Measurements from ENCODE around the gene RAB23. TPM values are rescaled to one million over a fixed set of nuclear protein-coding genes. Genes with fewer than 3 reads are reported as not detected.

RAB23 gene
- total RNA-seq, 4 donors from 2014 or later = 21.7 to 28.5 (median 25.1) TPM

GRCh38 chr6:57195457-57195856 is 26.6 kb downstream of the RAB23 start:
- TF ChIP-seq EP300 (IDR thresholded peaks at IDR 0.05; ENCODE audit: low read depth) = no peak
- no peak for TF ChIP-seq POLR2A (IDR thresholded peaks at IDR 0.05)
- no peak for TF ChIP-seq CTCF (IDR thresholded peaks at IDR 0.05)
- no peak for TF ChIP-seq POLR2AphosphoS5 (IDR thresholded peaks at IDR 0.05)
- DNase-seq = no peak
- intact Hi-C loops (cut with DNase I; ENCODE audit: low total_unique reads) (no loop called here), in situ Hi-C loops (cut with MboI; ENCODE audit: low pct_ligation_motif_present in 1 of 4, low pct_unique_long_range_greater_than_20kb in 1 of 4, low sequenced_read_pairs in 3 of 4) (loop anchor here in 2 of 4 donors (25.0 kb wide), 1 partner anchor 117 kb away; the partner anchor contains the start of gene PRIM2 (in 2 of the 2))
- Histone ChIP-seq H3K4me3 (no peak overlapping the region), H3K9me3 (no peaks in the 10 kb centered on the region), H3K4me1 (peaks cover 4 to 17% (median 14%) of the 10 kb centered on the region in 4 donors), H3K27me3 (no peaks in the 10 kb centered on the region), H3K36me3 (no peaks in the 10 kb centered on the region), H3K27ac (peak overlapping the region in 2 of 4 donors; percentile 22)
- 87 to 100% methylated on average over 1 to 2 of the region's 2 CpGs for WGBS, 2 donors (ENCODE audit: low coverage in 1 of 2)

GRCh38 chr6:57193177-57193576 is 28.9 kb downstream of the RAB23 start:
- peak overlapping the region; percentile 40 to 65 (median 48) for H3K27ac ChIP-seq
- no peak overlapping the region for H3K4me3 ChIP-seq
- in situ Hi-C loops (cut with MboI; ENCODE audit: low pct_ligation_motif_present in 1 of 4, low pct_unique_long_range_greater_than_20kb in 1 of 4, low sequenced_read_pairs in 3 of 4) (loop anchor here in 2 of 4 donors (25.0 kb wide), 1 partner anchor 119 kb away; the partner anchor contains the start of gene PRIM2 (in 2 of the 2)), intact Hi-C loops (cut with DNase I; ENCODE audit: low total_unique reads) (no loop called here)
- H3K36me3 ChIP-seq = no peaks in the 10 kb centered on the region
- H3K27me3 ChIP-seq = no peaks in the 10 kb centered on the region
- no peak for DNase-seq
- TF ChIP-seq POLR2A (IDR thresholded peaks at IDR 0.05) = no peak
- TF ChIP-seq EP300 (IDR thresholded peaks at IDR 0.05; ENCODE audit: low read depth) = no peak
- TF ChIP-seq POLR2AphosphoS5 (IDR thresholded peaks at IDR 0.05) = peak in 2 of 3 donors; percentile 26 to 61
- H3K9me3 ChIP-seq = no peaks in the 10 kb centered on the region
- peaks cover 0 to 5% (median 2%) of the 10 kb centered on the region in 4 donors for H3K4me1 ChIP-seq

GRCh38 chr6:57190140-57190539 is 32.0 kb downstream of the RAB23 start:
- intact Hi-C loops (cut with DNase I; ENCODE audit: low total_unique reads) = no loop called here
- Histone ChIP-seq H3K27ac (peak overlapping the region in 3 of 4 donors; percentile 14 to 32 (median 25)), H3K9me3 (no peaks in the 10 kb centered on the region), H3K4me1 (peaks cover 0 to 5% (median 2%) of the 10 kb centered on the region in 4 donors), H3K4me3 (no peak overlapping the region), H3K36me3 (no peaks in the 10 kb centered on the region), H3K27me3 (no peaks in the 10 kb centered on the region)
- no peak for DNase-seq
- in situ Hi-C loops (cut with MboI; ENCODE audit: low pct_ligation_motif_present in 1 of 4, low pct_unique_long_range_greater_than_20kb in 1 of 4, low sequenced_read_pairs in 3 of 4) = loop anchor here in 2 of 4 donors (25.0 kb wide), 1 partner anchor 122 kb away; the partner anchor contains the start of gene PRIM2 (in 2 of the 2)
- 65 to 71% methylated on average over 2 of the region's 2 CpGs for WGBS, 2 donors (ENCODE audit: low coverage in 1 of 2)
- TF ChIP-seq POLR2AphosphoS5 (IDR thresholded peaks at IDR 0.05) = no peak
- TF ChIP-seq EP300 (IDR thresholded peaks at IDR 0.05; ENCODE audit: low read depth) = no peak
- TF ChIP-seq CTCF (IDR thresholded peaks at IDR 0.05) = peak; percentile 16 to 37 (median 27)

- peak overlapping the region in 2 of 4 donors; percentile 93 to 94 for H3K27ac ChIP-seq
- 87 to 88% methylated on average over 2 of the region's 2 CpGs for WGBS, 2 donors (ENCODE audit: low coverage in 1 of 2)
- DNase-seq = no peak
- intact Hi-C loops (cut with DNase I; ENCODE audit: low total_unique reads) (no loop called here), in situ Hi-C loops (cut with MboI; ENCODE audit: low pct_ligation_motif_present in 1 of 4, low pct_unique_long_range_greater_than_20kb in 1 of 4, low sequenced_read_pairs in 3 of 4) (loop anchor here in 2 of 4 donors (25.0 kb wide), 1 partner anchor 129 kb away; the partner anchor contains the start of gene PRIM2 (in 2 of the 2))
- peaks cover 0 to 12% (median 1%) of the 10 kb centered on the region in 4 donors for H3K4me1 ChIP-seq
- H3K4me3 ChIP-seq = no peak overlapping the region
- no peaks in the 10 kb centered on the region for H3K27me3 ChIP-seq
- no peaks in the 10 kb centered on the region for H3K9me3 ChIP-seq
- H3K36me3 ChIP-seq = peaks cover 0 to 14% (median 3%) of the 10 kb centered on the region in 4 donors
- TF ChIP-seq CTCF (IDR thresholded peaks at IDR 0.05) (no peak), POLR2AphosphoS5 (IDR thresholded peaks at IDR 0.05) (no peak), EP300 (IDR thresholded peaks at IDR 0.05; ENCODE audit: low read depth) (no peak), POLR2A (IDR thresholded peaks at IDR 0.05) (no peak)
These were observed 38.8 kb downstream of the RAB23 start for GRCh38 chr6:57183336-57183735.
